GM12865 (cell line): ENCODE measurements around the gene ADCY9.

Experiments used
- DNase-seq: peaks from one replicate; pipeline ENCODE4 v3.0.0; 2010; ENCODE audit warnings: low read depth
- H3K4me3 ChIP-seq: 2 replicates; pipeline ENCODE4 v1.5.1; 2011; ENCODE audit warnings: mild to moderate bottlenecking, low read depth, low read length, control low read depth
- TF ChIP-seq, protein P1 (sequence below): IDR thresholded peaks from 2 replicates; pipeline ENCODE4 v1.5.1; 2011; ENCODE audit warnings: low read length, control low read depth, low read depth, inconsistent platforms; ENCODE audit not compliant: insufficient read depth; ENCODE audit errors: missing control alignments

ADCY9 gene

DNA sequence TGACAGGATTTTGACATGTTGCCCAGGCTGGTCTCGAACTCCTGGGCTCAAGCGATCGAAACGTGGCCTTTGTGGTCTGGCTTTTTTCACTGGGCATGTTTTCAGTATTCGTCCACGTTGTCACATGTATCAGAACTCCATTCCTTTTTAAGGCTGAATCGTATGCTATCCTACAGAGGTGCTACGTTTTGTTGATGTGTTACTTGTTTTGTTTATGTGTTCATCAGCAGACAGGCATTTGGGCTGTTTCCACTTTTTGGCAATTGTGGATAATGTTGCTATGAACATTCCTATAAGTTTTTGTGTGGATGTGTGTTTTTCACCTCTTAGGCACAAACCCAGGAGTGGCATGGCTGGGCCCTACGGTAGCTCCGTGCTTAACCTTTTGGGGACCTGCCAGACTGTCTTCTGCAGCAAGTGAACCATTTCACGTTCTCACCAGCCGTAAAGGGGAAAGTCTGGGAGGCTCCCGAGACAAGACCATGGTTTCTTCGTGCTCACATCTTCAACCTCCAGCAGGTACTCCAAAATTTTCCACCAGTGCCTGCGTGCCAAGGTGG, 26.9 kb downstream of the ADCY9 start:
- DNase-seq, result no peak
- H3K4me3 ChIP-seq, result no peak overlapping the region
- TF ChIP-seq, protein P1, sequence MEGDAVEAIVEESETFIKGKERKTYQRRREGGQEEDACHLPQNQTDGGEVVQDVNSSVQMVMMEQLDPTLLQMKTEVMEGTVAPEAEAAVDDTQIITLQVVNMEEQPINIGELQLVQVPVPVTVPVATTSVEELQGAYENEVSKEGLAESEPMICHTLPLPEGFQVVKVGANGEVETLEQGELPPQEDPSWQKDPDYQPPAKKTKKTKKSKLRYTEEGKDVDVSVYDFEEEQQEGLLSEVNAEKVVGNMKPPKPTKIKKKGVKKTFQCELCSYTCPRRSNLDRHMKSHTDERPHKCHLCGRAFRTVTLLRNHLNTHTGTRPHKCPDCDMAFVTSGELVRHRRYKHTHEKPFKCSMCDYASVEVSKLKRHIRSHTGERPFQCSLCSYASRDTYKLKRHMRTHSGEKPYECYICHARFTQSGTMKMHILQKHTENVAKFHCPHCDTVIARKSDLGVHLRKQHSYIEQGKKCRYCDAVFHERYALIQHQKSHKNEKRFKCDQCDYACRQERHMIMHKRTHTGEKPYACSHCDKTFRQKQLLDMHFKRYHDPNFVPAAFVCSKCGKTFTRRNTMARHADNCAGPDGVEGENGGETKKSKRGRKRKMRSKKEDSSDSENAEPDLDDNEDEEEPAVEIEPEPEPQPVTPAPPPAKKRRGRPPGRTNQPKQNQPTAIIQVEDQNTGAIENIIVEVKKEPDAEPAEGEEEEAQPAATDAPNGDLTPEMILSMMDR, result no peak

GRCh38 chr16:4087990-4088577, 28.2 kb downstream of the ADCY9 start:
- H3K4me3 ChIP-seq, result no peak overlapping the region
- DNase-seq, result no peak
- TF ChIP-seq, protein P1, result no peak

GRCh38 chr16:4087099-4087885, 28.9 kb downstream of the ADCY9 start:
- no peak for DNase-seq
- TF ChIP-seq, protein P1, result no peak
- no peak overlapping the region for H3K4me3 ChIP-seq

DNA sequence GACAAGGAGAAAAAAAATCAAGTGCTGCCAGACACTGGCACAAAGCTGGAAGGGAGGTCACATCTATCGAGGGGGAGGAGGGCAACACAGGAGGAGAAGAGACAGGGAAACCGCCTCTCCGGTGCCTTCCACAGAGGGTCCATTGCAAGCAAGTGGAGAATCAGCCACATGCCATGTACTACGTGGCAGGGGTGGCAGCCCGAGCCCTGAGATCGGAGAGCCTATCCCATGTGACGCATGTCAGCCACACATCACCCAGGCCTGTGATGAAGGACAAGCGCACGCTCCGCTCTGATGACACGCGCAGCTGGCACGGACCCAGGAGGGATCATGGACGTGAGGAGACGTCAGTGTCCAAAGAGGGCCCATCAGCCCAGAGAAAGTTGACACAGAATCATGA, 30.1 kb downstream of the ADCY9 start:
- no peak overlapping the region for H3K4me3 ChIP-seq
- TF ChIP-seq, protein P1, result no peak
- no peak for DNase-seq

GRCh38 chr16:4085405-4085970, 30.8 kb downstream of the ADCY9 start:
- no peak for DNase-seq
- TF ChIP-seq, protein P1, result no peak
- no peak overlapping the region for H3K4me3 ChIP-seq

DNA sequence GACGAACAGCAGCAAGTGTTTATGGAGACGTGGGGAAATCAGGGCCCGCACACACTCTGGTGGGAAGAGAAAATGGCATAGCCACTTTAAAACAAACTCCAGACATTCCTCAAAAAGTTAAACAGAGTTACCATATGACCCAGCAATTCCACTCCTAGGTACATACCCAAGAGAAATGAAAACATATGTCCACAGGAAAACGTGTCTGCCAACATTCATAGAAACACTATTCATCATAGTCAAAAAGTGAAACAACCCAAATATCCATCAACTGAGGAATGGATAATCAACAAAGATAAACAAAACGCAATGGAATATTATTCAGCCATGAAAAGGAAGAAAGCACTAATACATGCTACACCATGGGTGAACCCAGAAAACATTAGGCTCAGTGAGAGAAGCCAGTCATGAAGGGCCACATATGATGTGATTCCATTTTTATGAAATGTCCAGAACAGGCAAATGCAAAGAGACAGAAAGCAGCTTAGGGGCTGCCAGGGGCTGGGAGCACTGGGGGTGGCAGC, 32.8 kb downstream of the ADCY9 start:
- H3K4me3 ChIP-seq, result no peak overlapping the region
- TF ChIP-seq, protein P1, result no peak
- DNase-seq, result no peak
